Fibroblast of lung (primary cell): Measurements from ENCODE around the gene DNER. TPM values are rescaled to one million over a fixed set of nuclear protein-coding genes. Genes with fewer than 3 reads are reported as not detected.

Experiments
- DNase-seq, 2 donors: peaks; one replicate each; pipeline versions ENCODE4 v3.0.0 to v3.0.0-alpha.2; 2010; ENCODE audit warnings: low read depth in 2 of 2
- H2AFZ ChIP-seq: 2 replicates; pipeline ENCODE4 v1.5.1; 2012; ENCODE audit warnings: low read length, control low read depth, inconsistent platforms
- H3K27ac ChIP-seq: 2 replicates; pipeline ENCODE4 v1.5.1; 2011; ENCODE audit warnings: low read length, control low read depth; ENCODE audit not compliant: insufficient read depth
- H3K27me3 ChIP-seq: 2 replicates; pipeline ENCODE4 v1.5.1; 2011; ENCODE audit warnings: mild to moderate bottlenecking, low read length; ENCODE audit not compliant: control insufficient read depth, insufficient read depth
- H3K36me3 ChIP-seq: 2 replicates; pipeline ENCODE4 v1.5.1; 2011; ENCODE audit warnings: low read length; ENCODE audit not compliant: control insufficient read depth, insufficient read depth
- H3K4me1 ChIP-seq: 2 replicates; pipeline ENCODE4 v1.5.1; 2011; ENCODE audit warnings: low read length; ENCODE audit not compliant: control insufficient read depth, insufficient read depth; ENCODE audit errors: extremely low read depth
- H3K4me2 ChIP-seq: 2 replicates; pipeline ENCODE4 v1.5.1; 2011; ENCODE audit warnings: low read length, control low read depth; ENCODE audit not compliant: insufficient read depth; ENCODE audit errors: extremely low read depth
- H3K4me3 ChIP-seq, 4 experiments: fragments of 200-600 bp in 1 of 4; sonication (generic) in 1 of 4; replicated peaks in 1 of 4; 2 replicates each; pipeline ENCODE4 v1.5.1; 2011 to 2016; ENCODE audit warnings: low read length in 4 of 4, low read depth in 3 of 4, mild to moderate bottlenecking in 3 of 4, control low read depth in 2 of 4, inconsistent platforms in 1 of 4, mixed read lengths in 1 of 4; ENCODE audit not compliant: insufficient read depth in 1 of 4; ENCODE audit errors: control extremely low read depth in 1 of 4
- H3K79me2 ChIP-seq: 2 replicates; pipeline ENCODE4 v1.5.1; 2012; ENCODE audit warnings: mild to moderate bottlenecking, low read length, inconsistent platforms; ENCODE audit not compliant: control insufficient read depth, insufficient read depth
- H3K9ac ChIP-seq: 2 replicates; pipeline ENCODE4 v1.5.1; 2011; ENCODE audit warnings: mild to moderate bottlenecking, low read length, control low read depth; ENCODE audit not compliant: insufficient read depth
- H3K9me3 ChIP-seq: 2 replicates; pipeline ENCODE4 v1.5.1; 2012; ENCODE audit warnings: low read depth, low read length; ENCODE audit not compliant: control insufficient read depth, insufficient read depth
- H4K20me1 ChIP-seq: 2 replicates; pipeline ENCODE4 v1.5.1; 2011; ENCODE audit warnings: low read length; ENCODE audit not compliant: control insufficient read depth, insufficient read depth; ENCODE audit errors: extremely low read depth
- CTCF ChIP-seq, 2 donors: IDR thresholded peaks in 1 of 2; conservative IDR thresholded peaks in 1 of 2; 1 replicate in 1 of 2; 2 replicates in 1 of 2; pipeline ENCODE4 v1.5.1; 2011 to 2012; ENCODE audit warnings: low read length in 2 of 2, control low read depth in 1 of 2, inconsistent platforms in 1 of 2, low read depth in 1 of 2, mild to moderate bottlenecking in 1 of 2
- EZH2 ChIP-seq: IDR thresholded peaks from 2 replicates; pipeline ENCODE4 v1.5.1; 2012; ENCODE audit warnings: low read length, control low read depth, mild to moderate bottlenecking; ENCODE audit errors: missing control alignments
- polyA plus RNA-seq, 2 donors: library from polyadenylated mRNA; depleted of rRNA in 1 of 2; stranded (reverse) in 1 of 2; unstranded in 1 of 2; fragments of >200 nt; gene quantifications; 2 replicates each; pipeline ENCODE4 v1.2.1, GENCODE V29; 2011 to 2012; ENCODE audit warnings: missing spikeins in 1 of 2
- total RNA-seq: library from RNA; depleted of rRNA; stranded (reverse); fragments of >200 nt; gene quantifications from 2 replicates; pipeline ENCODE4 v1.2.1, GENCODE V29; 2014

DNER gene
- total and polyA plus RNA-seq, 2 donors (not counting 1 experiment from before 2014, with no cell fraction given) = 0.33 to 0.43 TPM

DNA sequence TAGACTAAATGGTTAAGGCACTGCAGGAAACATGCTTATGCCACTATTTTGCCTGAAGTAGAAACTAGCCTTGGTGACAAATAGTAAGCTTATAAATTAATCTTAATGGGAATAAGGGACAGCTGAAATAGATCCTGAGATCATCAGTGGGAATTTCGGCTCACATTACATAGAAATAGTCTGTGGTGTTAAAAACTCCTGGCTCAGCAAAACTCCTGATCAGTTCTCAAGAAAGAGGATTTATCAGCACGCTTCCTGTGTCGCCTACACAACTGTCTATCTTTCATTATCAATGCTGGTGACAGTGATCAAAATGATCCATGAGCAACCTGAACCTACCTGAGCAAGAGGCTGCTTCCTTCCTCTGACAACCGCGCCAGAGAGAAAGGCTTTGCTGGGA is 17.0 kb upstream of the DNER start:
- no peak overlapping the region for H3K4me3 ChIP-seq
- H4K20me1 ChIP-seq = no peaks in the 10 kb centered on the region
- H3K4me1 ChIP-seq = no peaks in the 10 kb centered on the region
- DNase-seq = no peak
- no peak overlapping the region for H3K4me2 ChIP-seq
- H3K27ac ChIP-seq = no peak overlapping the region
- no peaks in the 10 kb centered on the region for H3K36me3 ChIP-seq
- H2AFZ ChIP-seq = no peak overlapping the region
- no peaks in the 10 kb centered on the region for H3K79me2 ChIP-seq
- H3K9ac ChIP-seq = no peak overlapping the region
- H3K27me3 ChIP-seq = no peaks in the 10 kb centered on the region
- H3K9me3 ChIP-seq = no peaks in the 10 kb centered on the region
- TF ChIP-seq CTCF (conservative IDR thresholded peaks at IDR 0.05 in 1 of 2, IDR thresholded peaks at IDR 0.05 in 1 of 2; ENCODE audit: low read depth in 1 of 2, low read length in 2 of 2) = no peak
- TF ChIP-seq EZH2 = no peak

GRCh38 chr2:229728370-229728769 is 14.0 kb upstream of the DNER start:
- Histone ChIP-seq H3K4me3 (no peak overlapping the region), H4K20me1 (no peaks in the 10 kb centered on the region), H3K36me3 (no peaks in the 10 kb centered on the region), H3K9me3 (no peaks in the 10 kb centered on the region), H3K27ac (no peak overlapping the region), H3K27me3 (no peaks in the 10 kb centered on the region), H3K4me2 (no peak overlapping the region), H3K79me2 (no peaks in the 10 kb centered on the region), H2AFZ (no peak overlapping the region), H3K4me1 (peaks cover 2% of the 10 kb centered on the region), H3K9ac (no peak overlapping the region)
- no peak for DNase-seq
- TF ChIP-seq EZH2 (no peak), CTCF (conservative IDR thresholded peaks at IDR 0.05 in 1 of 2, IDR thresholded peaks at IDR 0.05 in 1 of 2; ENCODE audit: low read depth in 1 of 2, low read length in 2 of 2) (no peak)

GRCh38 chr2:229726643-229727042 is 12.3 kb upstream of the DNER start:
- H2AFZ ChIP-seq = no peak overlapping the region
- peaks cover 2% of the 10 kb centered on the region for H3K4me1 ChIP-seq
- H3K9ac ChIP-seq = no peak overlapping the region
- H3K27me3 ChIP-seq = no peaks in the 10 kb centered on the region
- H3K27ac ChIP-seq = peak overlapping the region; percentile 9
- no peaks in the 10 kb centered on the region for H3K9me3 ChIP-seq
- H3K36me3 ChIP-seq = no peaks in the 10 kb centered on the region
- no peaks in the 10 kb centered on the region for H4K20me1 ChIP-seq
- H3K4me3 ChIP-seq = no peak overlapping the region
- H3K79me2 ChIP-seq = no peaks in the 10 kb centered on the region
- TF ChIP-seq EZH2 (no peak), CTCF (conservative IDR thresholded peaks at IDR 0.05 in 1 of 2, IDR thresholded peaks at IDR 0.05 in 1 of 2; ENCODE audit: low read depth in 1 of 2, low read length in 2 of 2) (no peak)
- DNase-seq = no peak
- no peak overlapping the region for H3K4me2 ChIP-seq
